ENCODE results near the gene DENND11. TPM values are rescaled to one million over a fixed set of nuclear protein-coding genes. Genes with fewer than 3 reads are reported as not detected.

DENND11 gene
- total RNA-seq, 1 donor from 2014 or later = 34.1 TPM

GRCh38 chr7:141722529-141722928 is 20.6 kb upstream of the DENND11 start:
- ATAC-seq = no peak
- H3K4me3 ChIP-seq = no peak overlapping the region

DNA sequence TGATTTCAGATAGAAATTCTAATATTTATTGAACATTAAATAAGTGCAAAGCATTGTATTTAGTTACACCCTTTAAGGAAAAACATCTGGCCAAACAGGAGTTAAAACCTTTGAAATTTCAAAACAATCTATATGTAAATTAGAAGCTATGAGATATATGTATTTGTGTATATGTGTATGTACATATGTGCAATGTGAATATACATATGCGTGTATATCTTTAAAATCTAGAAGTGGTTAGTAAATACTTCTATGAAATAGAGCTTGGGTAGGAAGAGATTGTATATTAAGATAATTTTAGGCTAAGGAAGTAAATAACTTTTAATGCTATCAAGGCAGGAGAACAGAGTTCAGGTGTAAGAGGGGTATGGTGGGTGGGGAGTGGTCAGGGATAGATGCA is 15.5 kb upstream of the DENND11 start:
- ATAC-seq = no peak
- H3K36me3 ChIP-seq = no peaks in the 10 kb centered on the region
- no peak for TF ChIP-seq CTCF (IDR thresholded peaks at IDR 0.05)
- no peaks in the 10 kb centered on the region for H3K9me3 ChIP-seq
- DNase-seq = no peak
- no peaks in the 10 kb centered on the region for H3K27me3 ChIP-seq (ENCODE audit: low read depth)
- H3K27ac ChIP-seq = no peak overlapping the region
- H3K4me1 ChIP-seq = no peaks in the 10 kb centered on the region
- H3K4me3 ChIP-seq = no peak overlapping the region
- intact Hi-C loops (cut with DNase I) = no loop called here

More at GRCh38 chr7:141722529-141722928, 20.6 kb upstream of the DENND11 start:
- no peaks in the 10 kb centered on the region for H3K9me3 ChIP-seq
- intact Hi-C loops (cut with DNase I) = no loop called here
- TF ChIP-seq CTCF (IDR thresholded peaks at IDR 0.05) = no peak
- no peak overlapping the region for H3K27ac ChIP-seq
- no peak for DNase-seq
- H3K27me3 ChIP-seq (ENCODE audit: low read depth) = no peaks in the 10 kb centered on the region
- no peaks in the 10 kb centered on the region for H3K4me1 ChIP-seq
- no peaks in the 10 kb centered on the region for H3K36me3 ChIP-seq

- TF ChIP-seq CTCF (IDR thresholded peaks at IDR 0.05) = no peak
- H3K4me1 ChIP-seq = no peaks in the 10 kb centered on the region
- ATAC-seq (no peak), DNase-seq (no peak)
- no peak overlapping the region for H3K4me3 ChIP-seq
- no peaks in the 10 kb centered on the region for H3K9me3 ChIP-seq
- H3K27me3 ChIP-seq (ENCODE audit: low read depth) = no peaks in the 10 kb centered on the region
- intact Hi-C loops (cut with DNase I) = no loop called here
- no peaks in the 10 kb centered on the region for H3K36me3 ChIP-seq
- no peak overlapping the region for H3K27ac ChIP-seq
These were observed 14.1 kb upstream of the DENND11 start for GRCh38 chr7:141715794-141716689.

DNA sequence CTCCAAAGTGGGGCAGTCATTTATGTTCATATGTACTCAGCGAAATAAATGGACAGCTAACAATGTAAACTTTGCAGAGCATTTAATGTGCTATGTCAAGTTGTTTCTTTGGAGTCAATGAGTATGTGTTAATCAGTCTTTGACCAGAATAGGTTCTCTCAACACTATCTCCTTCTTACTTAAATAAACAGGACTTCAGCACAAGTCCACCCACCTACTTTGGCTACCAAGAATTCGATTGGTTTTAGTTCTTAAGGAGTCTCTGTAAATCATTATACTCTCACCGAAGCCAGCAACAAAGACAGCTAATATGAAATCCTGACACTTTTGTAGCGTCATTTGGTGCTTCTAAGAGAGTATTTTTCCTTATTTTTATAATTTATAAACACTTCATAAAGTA is 13.1 kb upstream of the DENND11 start:
- DNase-seq = no peak
- H3K9me3 ChIP-seq = no peaks in the 10 kb centered on the region
- no peak overlapping the region for H3K27ac ChIP-seq
- H3K4me3 ChIP-seq = no peak overlapping the region
- H3K4me1 ChIP-seq = no peaks in the 10 kb centered on the region
- H3K27me3 ChIP-seq (ENCODE audit: low read depth) = no peaks in the 10 kb centered on the region
- TF ChIP-seq CTCF (IDR thresholded peaks at IDR 0.05) = no peak
- H3K36me3 ChIP-seq = no peaks in the 10 kb centered on the region
- intact Hi-C loops (cut with DNase I) = no loop called here
- no peak for ATAC-seq

- no peaks in the 10 kb centered on the region for H3K9me3 ChIP-seq
- no peaks in the 10 kb centered on the region for H3K4me1 ChIP-seq
- H3K27ac ChIP-seq = no peak overlapping the region
- H3K36me3 ChIP-seq = no peaks in the 10 kb centered on the region
- H3K27me3 ChIP-seq (ENCODE audit: low read depth) = no peaks in the 10 kb centered on the region
- ATAC-seq (no peak), DNase-seq (no peak)
- no peak for TF ChIP-seq CTCF (IDR thresholded peaks at IDR 0.05)
- H3K4me3 ChIP-seq = no peak overlapping the region
- intact Hi-C loops (cut with DNase I) = no loop called here
These were observed 12.6 kb upstream of the DENND11 start for GRCh38 chr7:141714571-141714970.
